Type B pancreatic cell (in vitro differentiated cells): ENCODE data around the gene TICRR. TPM values are rescaled to one million over a fixed set of nuclear protein-coding genes. Genes with fewer than 3 reads are reported as not detected.

Experiments
- DNase-seq: peaks from one replicate; pipeline ENCODE4 v3.0.0; 2021; ENCODE audit warnings: mixed read lengths; ENCODE audit not compliant: unreplicated experiment; ENCODE audit errors: extremely low spot score
- H3K27ac Mint-ChIP-seq: 2 replicates; pipeline ENCODE4 v1.8.0; 2021; ENCODE audit warnings: mild to moderate bottlenecking, mixed read lengths
- H3K27me3 Mint-ChIP-seq: 2 replicates; pipeline ENCODE4 v1.8.0; 2021; ENCODE audit warnings: mixed read lengths
- H3K36me3 Mint-ChIP-seq: 2 replicates; pipeline ENCODE4 v1.8.0; 2021; ENCODE audit warnings: mixed read lengths
- H3K4me1 Mint-ChIP-seq: one replicate; pipeline ENCODE4 v1.8.0; 2021; ENCODE audit warnings: mixed read lengths; ENCODE audit not compliant: unreplicated experiment
- H3K4me3 Mint-ChIP-seq: 2 replicates; pipeline ENCODE4 v1.8.0; 2021; ENCODE audit warnings: mild to moderate bottlenecking, mixed read lengths
- H3K9me3 Mint-ChIP-seq: 2 replicates; pipeline ENCODE4 v1.8.0; 2021; ENCODE audit warnings: mixed read lengths
- total RNA-seq: library from RNA; stranded (reverse); gene quantifications from 2 replicates; pipeline ENCODE4 v1.2.1, GENCODE V29; 2021; ENCODE audit warnings: low replicate concordance
- TF ChIP-seq, protein P1 (sequence below): fragments of 200-600 bp; sonication (generic); conservative IDR thresholded peaks from 2 replicates; pipeline ENCODE4 v1.5.0; 2021; ENCODE audit warnings: antibody characterized with exemption, mild to moderate bottlenecking

Gene TICRR
- total RNA-seq, 1 donor from 2014 or later, result 23.4 TPM

DNA sequence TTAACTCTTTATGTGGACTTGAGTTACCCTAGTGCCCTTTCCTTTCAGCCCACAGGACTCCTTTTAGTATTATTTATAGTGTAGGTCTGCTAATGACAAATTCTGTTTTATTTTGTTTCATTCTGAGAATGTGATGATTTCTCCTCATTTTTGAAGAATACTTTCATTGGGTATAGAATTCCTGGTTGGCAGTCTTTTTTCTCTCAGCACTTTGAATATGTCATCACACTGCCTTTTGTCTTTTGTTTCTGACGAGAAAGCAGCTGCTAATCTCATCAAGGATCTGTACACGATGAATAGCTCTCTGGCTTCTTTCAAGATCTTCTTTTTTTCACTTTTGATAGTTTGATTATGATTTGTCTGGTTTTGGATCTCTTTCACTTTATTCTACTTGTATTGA lies 37.8 kb downstream of the TICRR start:
- Mint-ChIP-seq H3K4me1 (no peaks in the 10 kb centered on the region), H3K4me3 (no peak overlapping the region), H3K36me3 (peaks cover 52% of the 10 kb centered on the region), H3K27me3 (no peaks in the 10 kb centered on the region), H3K9me3 (peaks cover 7% of the 10 kb centered on the region), H3K27ac (no peak overlapping the region)
- TF ChIP-seq, protein P1, sequence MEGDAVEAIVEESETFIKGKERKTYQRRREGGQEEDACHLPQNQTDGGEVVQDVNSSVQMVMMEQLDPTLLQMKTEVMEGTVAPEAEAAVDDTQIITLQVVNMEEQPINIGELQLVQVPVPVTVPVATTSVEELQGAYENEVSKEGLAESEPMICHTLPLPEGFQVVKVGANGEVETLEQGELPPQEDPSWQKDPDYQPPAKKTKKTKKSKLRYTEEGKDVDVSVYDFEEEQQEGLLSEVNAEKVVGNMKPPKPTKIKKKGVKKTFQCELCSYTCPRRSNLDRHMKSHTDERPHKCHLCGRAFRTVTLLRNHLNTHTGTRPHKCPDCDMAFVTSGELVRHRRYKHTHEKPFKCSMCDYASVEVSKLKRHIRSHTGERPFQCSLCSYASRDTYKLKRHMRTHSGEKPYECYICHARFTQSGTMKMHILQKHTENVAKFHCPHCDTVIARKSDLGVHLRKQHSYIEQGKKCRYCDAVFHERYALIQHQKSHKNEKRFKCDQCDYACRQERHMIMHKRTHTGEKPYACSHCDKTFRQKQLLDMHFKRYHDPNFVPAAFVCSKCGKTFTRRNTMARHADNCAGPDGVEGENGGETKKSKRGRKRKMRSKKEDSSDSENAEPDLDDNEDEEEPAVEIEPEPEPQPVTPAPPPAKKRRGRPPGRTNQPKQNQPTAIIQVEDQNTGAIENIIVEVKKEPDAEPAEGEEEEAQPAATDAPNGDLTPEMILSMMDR, result no peak
- DNase-seq, result no peak

DNA sequence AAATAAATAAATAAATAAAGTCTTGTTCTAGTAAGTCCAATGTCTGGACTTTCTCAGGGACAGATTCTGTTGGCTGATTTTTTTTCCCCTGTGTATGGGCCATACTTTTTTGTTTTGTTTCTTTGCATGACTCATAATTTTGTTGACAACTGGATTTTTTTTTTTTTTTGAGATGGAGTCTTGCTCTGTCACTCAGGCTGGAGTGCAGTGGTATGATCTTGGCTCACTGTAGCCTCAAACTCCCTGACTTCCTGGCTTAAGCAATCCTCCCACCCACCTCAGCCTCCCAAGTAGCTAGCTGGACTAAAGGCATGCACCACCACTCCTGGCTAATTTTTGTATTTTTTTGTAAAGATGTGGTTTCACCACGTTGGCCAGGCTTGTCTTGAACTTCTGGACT lies 38.9 kb downstream of the TICRR start:
- Mint-ChIP-seq H3K9me3 (peaks cover 7% of the 10 kb centered on the region), H3K4me1 (no peaks in the 10 kb centered on the region), H3K4me3 (no peak overlapping the region), H3K27ac (no peak overlapping the region), H3K27me3 (no peaks in the 10 kb centered on the region), H3K36me3 (peaks cover 55% of the 10 kb centered on the region)
- DNase-seq, result no peak
- TF ChIP-seq, protein P1, result no peak

DNA sequence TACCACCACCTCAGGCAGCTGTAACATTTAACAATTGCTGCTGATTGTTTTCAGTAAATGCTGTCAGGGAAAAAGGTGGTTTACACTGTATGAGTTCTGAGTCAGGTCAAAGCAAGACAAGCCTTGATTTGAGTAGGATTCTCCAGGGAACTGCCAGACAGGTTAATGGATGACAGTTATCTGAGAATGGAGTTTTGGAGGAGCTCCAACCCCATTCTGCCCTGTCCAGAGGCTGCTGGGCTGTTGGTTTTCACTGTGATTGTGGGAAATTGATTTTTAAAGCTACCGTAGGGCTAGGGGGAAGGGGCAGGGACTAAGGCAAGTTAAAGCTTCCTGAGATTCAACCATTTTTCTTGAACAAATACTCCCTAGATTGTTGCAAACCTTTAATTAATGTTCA lies 39.9 kb downstream of the TICRR start:
- Mint-ChIP-seq H3K27ac (no peak overlapping the region), H3K4me3 (no peak overlapping the region), H3K4me1 (no peaks in the 10 kb centered on the region), H3K9me3 (peaks cover 7% of the 10 kb centered on the region), H3K36me3 (peaks cover 49% of the 10 kb centered on the region), H3K27me3 (no peaks in the 10 kb centered on the region)
- no peak for DNase-seq
- TF ChIP-seq, protein P1, result no peak

DNA sequence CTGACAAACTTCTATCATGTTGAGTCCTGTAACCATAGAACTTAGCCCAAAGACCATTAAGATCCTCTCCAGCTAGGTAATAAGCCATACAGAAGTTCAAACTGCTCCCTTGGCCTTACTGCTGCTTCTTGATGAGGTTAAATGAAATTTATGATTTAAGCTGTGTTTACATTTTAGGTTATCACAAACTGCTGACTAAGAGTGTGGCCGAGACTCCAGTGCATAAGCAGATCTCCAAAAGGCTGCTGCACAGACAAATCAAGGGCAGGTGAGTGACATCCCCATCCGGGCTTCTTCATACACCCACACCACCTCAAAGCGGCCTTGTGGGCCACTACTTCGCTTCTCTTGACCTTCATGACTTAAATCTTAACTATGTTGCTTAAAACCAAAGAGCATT lies 41.0 kb downstream of the TICRR start:
- Mint-ChIP-seq H3K4me1 (no peaks in the 10 kb centered on the region), H3K27ac (no peak overlapping the region), H3K36me3 (peaks cover 38% of the 10 kb centered on the region)

DNA sequence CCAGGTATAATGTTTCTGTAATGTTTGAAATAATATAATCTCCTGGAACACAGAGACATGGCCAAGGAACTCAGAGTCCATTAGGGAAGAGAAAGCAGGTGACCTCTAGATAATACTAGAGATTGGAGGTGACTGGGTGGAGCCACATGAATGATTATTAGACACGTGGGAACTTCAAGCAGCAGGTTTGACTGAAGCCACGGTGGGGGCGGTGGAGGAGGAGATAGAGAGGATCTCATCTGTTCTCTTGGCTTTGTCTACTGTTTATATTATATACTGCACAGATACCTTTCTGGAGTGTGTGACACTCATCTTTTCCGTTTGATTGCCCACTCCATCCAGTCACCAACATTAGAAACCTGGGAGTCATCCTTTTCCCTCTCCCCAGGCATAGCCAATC lies 46.3 kb downstream of the TICRR start:
- TF ChIP-seq, protein P1, result no peak
- H3K27ac Mint-ChIP-seq, result no peak overlapping the region
- no peaks in the 10 kb centered on the region for H3K9me3 Mint-ChIP-seq
- DNase-seq, result no peak
- no peak overlapping the region for H3K4me3 Mint-ChIP-seq
- H3K4me1 Mint-ChIP-seq, result no peaks in the 10 kb centered on the region
- peaks cover 25% of the 10 kb centered on the region for H3K36me3 Mint-ChIP-seq
- no peaks in the 10 kb centered on the region for H3K27me3 Mint-ChIP-seq

More for the DNA sequence above, 41.0 kb downstream of the TICRR start:
- Mint-ChIP-seq H3K27me3 (no peaks in the 10 kb centered on the region), H3K4me3 (no peak overlapping the region), H3K9me3 (peaks cover 7% of the 10 kb centered on the region)
- TF ChIP-seq, protein P1, result no peak
- no peak for DNase-seq

DNA sequence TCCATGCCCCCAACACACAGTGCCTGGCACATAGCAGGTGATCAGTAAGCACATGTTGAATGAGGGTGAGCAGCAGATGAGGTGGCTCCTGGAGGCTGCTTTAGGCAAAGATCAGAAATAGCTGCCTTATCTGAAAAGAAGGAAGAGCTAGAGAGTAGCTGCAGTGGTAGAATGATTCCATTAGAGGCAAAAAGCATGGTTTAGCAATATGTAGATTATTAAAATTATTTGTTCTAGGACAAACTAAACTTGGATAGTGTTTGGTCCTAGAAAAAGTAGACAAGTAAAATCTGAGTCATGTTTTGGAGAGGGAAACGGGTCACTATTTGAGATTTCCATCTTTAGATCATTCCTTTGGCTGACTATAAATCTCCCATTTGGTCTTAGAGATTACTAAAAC lies 47.9 kb downstream of the TICRR start:
- no peaks in the 10 kb centered on the region for H3K27me3 Mint-ChIP-seq
- H3K27ac Mint-ChIP-seq, result no peak overlapping the region
- no peaks in the 10 kb centered on the region for H3K4me1 Mint-ChIP-seq
- H3K9me3 Mint-ChIP-seq, result no peaks in the 10 kb centered on the region
- no peak overlapping the region for H3K4me3 Mint-ChIP-seq
- TF ChIP-seq, protein P1, result no peak
- H3K36me3 Mint-ChIP-seq, result peaks cover 25% of the 10 kb centered on the region
- no peak for DNase-seq
